GM10266 (cell line): ENCODE results near the gene RGS2.

ENCODE experiments used
- DNase-seq: peaks from one replicate; pipeline ENCODE4 v3.0.0; 2012; ENCODE audit errors: extremely low spot score
- TF ChIP-seq, protein P1 (sequence below): IDR thresholded peaks from 2 replicates; pipeline ENCODE4 v1.5.1; 2012; ENCODE audit warnings: mild to moderate bottlenecking, low read depth; ENCODE audit not compliant: control insufficient read depth, insufficient read depth; ENCODE audit errors: missing control alignments

RGS2 gene

DNA sequence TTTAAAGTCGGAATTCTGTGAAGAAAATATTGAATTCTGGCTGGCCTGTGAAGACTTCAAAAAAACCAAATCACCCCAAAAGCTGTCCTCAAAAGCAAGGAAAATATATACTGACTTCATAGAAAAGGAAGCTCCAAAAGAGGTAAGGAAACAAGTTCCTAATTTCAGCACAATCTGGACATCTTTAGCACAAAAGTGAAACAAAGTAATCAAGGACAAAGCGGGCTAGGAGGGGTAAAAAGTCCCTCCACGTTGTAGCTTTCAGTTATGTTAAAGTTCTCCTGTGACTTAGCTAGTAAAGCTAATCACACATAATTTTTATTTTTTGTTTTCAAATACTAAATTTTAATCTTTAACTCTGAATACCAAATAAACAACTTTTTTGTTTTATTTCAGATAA, 2.2 kb downstream of the RGS2 start:
- DNase-seq, result no peak
- TF ChIP-seq, protein P1, sequence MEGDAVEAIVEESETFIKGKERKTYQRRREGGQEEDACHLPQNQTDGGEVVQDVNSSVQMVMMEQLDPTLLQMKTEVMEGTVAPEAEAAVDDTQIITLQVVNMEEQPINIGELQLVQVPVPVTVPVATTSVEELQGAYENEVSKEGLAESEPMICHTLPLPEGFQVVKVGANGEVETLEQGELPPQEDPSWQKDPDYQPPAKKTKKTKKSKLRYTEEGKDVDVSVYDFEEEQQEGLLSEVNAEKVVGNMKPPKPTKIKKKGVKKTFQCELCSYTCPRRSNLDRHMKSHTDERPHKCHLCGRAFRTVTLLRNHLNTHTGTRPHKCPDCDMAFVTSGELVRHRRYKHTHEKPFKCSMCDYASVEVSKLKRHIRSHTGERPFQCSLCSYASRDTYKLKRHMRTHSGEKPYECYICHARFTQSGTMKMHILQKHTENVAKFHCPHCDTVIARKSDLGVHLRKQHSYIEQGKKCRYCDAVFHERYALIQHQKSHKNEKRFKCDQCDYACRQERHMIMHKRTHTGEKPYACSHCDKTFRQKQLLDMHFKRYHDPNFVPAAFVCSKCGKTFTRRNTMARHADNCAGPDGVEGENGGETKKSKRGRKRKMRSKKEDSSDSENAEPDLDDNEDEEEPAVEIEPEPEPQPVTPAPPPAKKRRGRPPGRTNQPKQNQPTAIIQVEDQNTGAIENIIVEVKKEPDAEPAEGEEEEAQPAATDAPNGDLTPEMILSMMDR, result no peak

DNA sequence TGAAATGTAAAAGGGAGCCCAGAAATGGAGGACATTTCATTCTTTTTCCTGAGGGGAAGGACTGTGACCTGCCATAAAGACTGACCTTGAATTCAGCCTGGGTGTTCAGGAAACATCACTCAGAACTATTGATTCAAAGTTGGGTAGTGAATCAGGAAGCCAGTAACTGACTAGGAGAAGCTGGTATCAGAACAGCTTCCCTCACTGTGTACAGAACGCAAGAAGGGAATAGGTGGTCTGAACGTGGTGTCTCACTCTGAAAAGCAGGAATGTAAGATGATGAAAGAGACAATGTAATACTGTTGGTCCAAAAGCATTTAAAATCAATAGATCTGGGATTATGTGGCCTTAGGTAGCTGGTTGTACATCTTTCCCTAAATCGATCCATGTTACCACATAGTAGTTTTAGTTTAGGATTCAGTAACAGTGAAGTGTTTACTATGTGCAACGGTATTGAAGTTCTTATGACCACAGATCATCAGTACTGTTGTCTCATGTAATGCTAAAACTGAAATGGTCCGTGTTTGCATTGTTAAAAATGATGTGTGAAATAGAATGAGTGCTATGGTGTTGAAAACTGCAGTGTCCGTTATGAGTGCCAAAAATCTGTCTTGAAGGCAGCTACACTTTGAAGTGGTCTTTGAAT, 2.9 kb downstream of the RGS2 start:
- TF ChIP-seq, protein P1, result no peak
- DNase-seq, result no peak

DNA sequence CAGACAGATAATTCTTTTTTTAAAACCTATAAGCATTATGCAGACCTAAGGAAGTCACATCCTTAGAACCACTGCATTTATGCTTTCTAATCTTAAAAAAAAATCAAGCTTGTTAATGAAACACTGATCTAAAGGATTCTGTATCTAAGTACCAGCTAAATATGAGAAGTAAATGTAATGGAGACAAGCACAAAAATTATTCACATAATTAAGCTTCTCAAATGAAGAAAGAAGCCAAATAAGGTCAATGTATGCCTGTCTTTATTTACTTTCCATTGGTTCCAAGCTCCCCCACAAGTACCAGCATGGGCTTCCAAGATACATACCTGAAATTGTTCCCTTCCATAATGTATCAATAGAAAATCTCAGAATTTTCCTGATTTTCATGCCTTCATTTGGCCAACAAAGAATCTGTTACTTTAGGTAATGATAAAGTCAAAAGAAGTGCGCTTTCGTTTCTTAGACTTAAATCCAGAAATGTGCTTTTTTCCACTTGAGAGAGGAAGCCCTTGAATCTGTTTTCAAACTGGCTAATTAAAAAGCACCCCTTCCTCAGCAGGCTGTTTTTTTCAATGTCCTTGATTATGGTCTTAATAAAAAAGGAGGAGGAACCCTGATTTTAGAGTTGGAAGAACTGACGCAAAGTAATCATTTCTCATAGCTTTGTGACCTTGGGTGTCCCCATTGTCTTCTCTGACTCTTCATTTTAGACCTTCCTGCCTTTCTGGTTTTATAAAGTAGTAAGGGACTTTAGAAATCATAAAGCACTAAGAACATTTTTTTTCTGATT, 3.8 kb downstream of the RGS2 start:
- DNase-seq, result no peak
- TF ChIP-seq, protein P1, result no peak

DNA sequence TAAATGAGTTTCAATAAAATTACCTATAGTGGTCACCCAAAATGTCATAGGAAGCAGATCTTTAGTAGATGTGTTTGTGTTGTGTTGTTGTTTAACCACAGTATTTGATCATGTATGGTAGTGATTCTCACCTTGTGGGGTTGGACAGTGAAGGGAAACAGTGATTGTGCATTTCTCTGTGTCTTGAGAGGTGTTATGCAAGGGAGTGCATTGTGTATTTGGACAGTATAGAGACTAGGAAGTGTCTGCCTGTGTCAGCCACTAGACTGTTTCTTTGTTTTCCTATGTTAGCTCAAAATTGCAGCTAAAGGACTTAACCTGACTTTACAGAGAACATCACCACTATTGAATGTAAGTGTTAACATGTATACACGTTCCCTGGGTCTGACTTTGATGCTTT, 6.0 kb downstream of the RGS2 start:
- no peak for DNase-seq
- TF ChIP-seq, protein P1, result no peak

DNA sequence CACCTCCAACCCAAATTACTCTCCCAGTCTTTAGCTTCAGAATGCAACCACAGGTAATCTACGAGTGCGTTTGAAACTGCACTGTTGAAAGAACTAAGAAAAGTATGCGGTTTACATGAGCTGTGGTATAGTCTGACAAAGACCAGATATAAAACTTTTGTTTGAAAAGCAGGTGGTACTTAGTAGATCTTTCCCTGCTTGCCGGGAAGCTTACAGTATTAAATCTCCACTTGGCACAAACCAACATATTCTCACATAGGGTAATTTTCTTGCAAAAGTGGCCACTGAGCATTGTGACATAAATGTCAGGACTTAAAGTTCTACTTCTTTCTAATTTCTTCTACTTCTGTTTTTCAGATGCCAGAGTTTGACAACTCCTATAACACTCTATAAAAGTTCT, 8.4 kb downstream of the RGS2 start:
- no peak for DNase-seq
- TF ChIP-seq, protein P1, result no peak

DNA sequence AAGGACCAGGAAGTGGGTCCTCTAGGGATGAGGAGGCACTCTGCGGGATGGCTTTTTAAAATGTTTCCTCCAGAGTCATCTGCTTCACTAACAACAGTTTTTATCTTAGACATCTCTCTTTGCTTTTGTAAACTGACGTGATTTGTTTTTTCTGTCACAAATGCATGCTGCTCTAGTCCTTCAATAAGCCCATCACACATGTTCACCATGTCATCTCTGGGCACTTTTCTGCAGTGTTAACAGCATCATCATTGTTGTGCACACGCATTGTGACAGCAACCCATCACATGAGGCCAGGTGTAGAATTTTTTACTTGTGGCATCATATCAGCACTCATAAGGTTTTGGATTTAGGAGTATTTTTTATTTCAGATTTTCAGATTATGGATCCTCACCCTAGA, 12.5 kb downstream of the RGS2 start:
- TF ChIP-seq, protein P1, result no peak
- DNase-seq, result no peak

DNA sequence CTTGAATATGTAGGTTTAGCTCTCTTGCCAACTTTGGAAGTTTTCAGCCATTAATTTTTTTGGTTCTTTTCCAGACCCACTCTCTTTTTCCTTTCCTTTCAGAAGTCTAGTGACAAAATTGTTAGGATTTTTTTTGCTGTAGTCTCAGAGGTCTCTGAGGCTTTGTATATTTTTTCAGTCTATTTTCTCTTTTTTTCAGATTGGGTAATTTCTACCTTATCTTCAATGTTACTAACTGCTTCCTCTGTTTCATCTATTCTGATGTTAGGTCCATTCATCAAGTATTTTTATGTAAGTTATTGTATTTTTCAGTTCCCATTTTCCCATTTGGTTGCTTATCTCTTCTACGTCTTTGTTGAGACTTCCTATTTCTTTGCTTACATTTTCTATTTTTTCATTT, 15.7 kb downstream of the RGS2 start:
- TF ChIP-seq, protein P1, result no peak
- no peak for DNase-seq
